IPS-20b (cell line): Measurements from ENCODE around the gene CAPN5.
"Not testable (repeated sequence)": the region's sequence is repeated elsewhere in the genome, so short reads cannot be mapped to it uniquely, and the experiment has no call there.

Source experiments
- H3K27ac ChIP-seq: one replicate; pipeline ENCODE4 v1.5.1; 2013; ENCODE audit warnings: low read length
- H3K27me3 ChIP-seq: 2 replicates; pipeline ENCODE4 v1.6.1; 2013; ENCODE audit warnings: mild to moderate bottlenecking, low read length, inconsistent platforms; ENCODE audit not compliant: insufficient read depth
- H3K36me3 ChIP-seq: 2 replicates; pipeline ENCODE4 v1.6.1; 2013; ENCODE audit warnings: low read depth, mild to moderate bottlenecking, inconsistent platforms, low read length, moderate library complexity; ENCODE audit not compliant: insufficient read depth
- H3K4me1 ChIP-seq: 2 replicates; pipeline ENCODE4 v1.6.1; 2013; ENCODE audit warnings: mild to moderate bottlenecking, control low read depth, inconsistent platforms, low read length, moderate library complexity; ENCODE audit not compliant: insufficient read depth
- H3K4me3 ChIP-seq: 2 replicates; pipeline ENCODE4 v1.5.1; 2013; ENCODE audit warnings: mild to moderate bottlenecking, low read length, inconsistent platforms
- H3K9ac ChIP-seq: 2 replicates; pipeline ENCODE4 v1.6.1; 2013; ENCODE audit warnings: low read depth, mild to moderate bottlenecking, inconsistent platforms, low read length, moderate library complexity
- H3K9me3 ChIP-seq: 2 replicates; pipeline ENCODE4 v1.6.1; 2013; ENCODE audit warnings: mild to moderate bottlenecking, low read depth, low read length, inconsistent platforms; ENCODE audit not compliant: insufficient read depth

The CAPN5 gene

GRCh38 chr11:77095551-77096490 lies 29.1 kb downstream of the CAPN5 start:
- H3K27me3 ChIP-seq: no peaks in the 10 kb centered on the region
- H3K4me3 ChIP-seq: no peak overlapping the region
- no peaks in the 10 kb centered on the region; the same call in 1 of the 2 replicates for H3K4me1 ChIP-seq
- no peaks in the 10 kb centered on the region for H3K9me3 ChIP-seq
- no peak overlapping the region for H3K27ac ChIP-seq
- H3K9ac ChIP-seq: no peak overlapping the region
- no peaks in the 10 kb centered on the region for H3K36me3 ChIP-seq

- Histone ChIP-seq H3K27me3 (no peaks in the 10 kb centered on the region), H3K9ac (no peak overlapping the region), H3K9me3 (no peaks in the 10 kb centered on the region)
Measured at GRCh38 chr11:77096591-77097019, 29.8 kb downstream of the CAPN5 start.

GRCh38 chr11:77097180-77097579 lies 30.4 kb downstream of the CAPN5 start:
- H3K27ac ChIP-seq, H3K9ac ChIP-seq: not testable (repeated sequence)

More at GRCh38 chr11:77096591-77097019, 29.8 kb downstream of the CAPN5 start:
- H3K36me3 ChIP-seq: no peaks in the 10 kb centered on the region
- no peak overlapping the region for H3K4me3 ChIP-seq
- no peak overlapping the region for H3K27ac ChIP-seq
- no peaks in the 10 kb centered on the region for H3K4me1 ChIP-seq

GRCh38 chr11:77100166-77101042 lies 33.6 kb downstream of the CAPN5 start:
- no peaks in the 10 kb centered on the region for H3K4me1 ChIP-seq
- no peak overlapping the region for H3K27ac ChIP-seq
- H3K27me3 ChIP-seq: no peaks in the 10 kb centered on the region
- no peaks in the 10 kb centered on the region for H3K36me3 ChIP-seq
- H3K9ac ChIP-seq: no peak overlapping the region
- no peaks in the 10 kb centered on the region for H3K9me3 ChIP-seq
- H3K4me3 ChIP-seq: no peak overlapping the region

More at GRCh38 chr11:77097180-77097579, 30.4 kb downstream of the CAPN5 start:
- H3K4me1 ChIP-seq, H3K27me3 ChIP-seq, H3K36me3 ChIP-seq, H3K4me3 ChIP-seq, H3K9me3 ChIP-seq: not testable (repeated sequence)

- Histone ChIP-seq H3K27me3 (no peaks in the 10 kb centered on the region), H3K4me1 (no peaks in the 10 kb centered on the region), H3K27ac (no peak overlapping the region), H3K36me3 (no peaks in the 10 kb centered on the region), H3K9me3 (no peaks in the 10 kb centered on the region), H3K4me3 (no peak overlapping the region), H3K9ac (no peak overlapping the region)
Measured at GRCh38 chr11:77101043-77101537, 34.3 kb downstream of the CAPN5 start.

GRCh38 chr11:77102246-77103210 lies 35.8 kb downstream of the CAPN5 start, which contains the start of gene OMP:
Gene OMP (plus strand): TSS chr11:77102840. CDS start chr11:77102840, 0 bp downstream.
- Histone ChIP-seq H3K4me3 (no peak within 1 kb of the TSS), H3K4me1 (no peaks in the 10 kb centered on the region), H3K36me3 (no peaks in the 10 kb centered on the region), H3K9ac (no peak within 1 kb of the TSS), H3K27ac (no peak within 1 kb of the TSS), H3K9me3 (no peaks in the 10 kb centered on the region), H3K27me3 (no peaks in the 10 kb centered on the region)

GRCh38 chr11:77103319-77103718 lies 36.5 kb downstream of the CAPN5 start:
- Histone ChIP-seq H3K4me3 (no peak overlapping the region), H3K9me3 (no peaks in the 10 kb centered on the region), H3K4me1 (no peaks in the 10 kb centered on the region), H3K36me3 (no peaks in the 10 kb centered on the region), H3K9ac (no peak overlapping the region), H3K27ac (no peak overlapping the region), H3K27me3 (no peaks in the 10 kb centered on the region)

- H3K9ac ChIP-seq: no peak overlapping the region
- no peaks in the 10 kb centered on the region for H3K4me1 ChIP-seq
- H3K9me3 ChIP-seq: no peaks in the 10 kb centered on the region
Measured at GRCh38 chr11:77104727-77105126, 38.0 kb downstream of the CAPN5 start.

GRCh38 chr11:77106321-77106720 lies 39.5 kb downstream of the CAPN5 start:
- Histone ChIP-seq H3K4me1 (no peaks in the 10 kb centered on the region), H3K4me3 (no peak overlapping the region), H3K9ac (no peak overlapping the region), H3K36me3 (no peaks in the 10 kb centered on the region), H3K9me3 (no peaks in the 10 kb centered on the region), H3K27ac (no peak overlapping the region), H3K27me3 (no peaks in the 10 kb centered on the region)

More at GRCh38 chr11:77104727-77105126, 38.0 kb downstream of the CAPN5 start:
- Histone ChIP-seq H3K4me3 (no peak overlapping the region), H3K27me3 (no peaks in the 10 kb centered on the region), H3K27ac (no peak overlapping the region), H3K36me3 (no peaks in the 10 kb centered on the region)

- Histone ChIP-seq H3K9ac (no peak overlapping the region), H3K9me3 (no peaks in the 10 kb centered on the region), H3K27ac (no peak overlapping the region), H3K36me3 (no peaks in the 10 kb centered on the region), H3K4me1 (no peaks in the 10 kb centered on the region), H3K27me3 (no peaks in the 10 kb centered on the region), H3K4me3 (no peak overlapping the region)
Measured at GRCh38 chr11:77106759-77107158, 40.0 kb downstream of the CAPN5 start.
